Stomach (tissue), 4 donors: Measurements from ENCODE around the gene AGAP3.

Source experiments
- CTCF ChIP-seq, 7 experiments: fragments of 450-650 bp in 4 of 7; fragments of 200-600 bp in 3 of 7; sonication (generic) in 3 of 7; IDR thresholded peaks; one replicate each; pipeline ENCODE4 v1.5.1; 2016 to 2019; ENCODE audit warnings: antibody characterized with exemption in 7 of 7, control low read depth in 2 of 7, mild to moderate bottlenecking in 1 of 7
- EP300 ChIP-seq: sonication (generic); formaldehyde crosslinking; IDR thresholded peaks from one replicate; pipeline ENCODE4 v1.6.1; 2017; ENCODE audit warnings: antibody characterized with exemption
- POLR2A ChIP-seq, 4 donors: fragments of 450-650 bp; IDR thresholded peaks; one replicate each; pipeline ENCODE4 v1.6.1; 2016; ENCODE audit warnings: antibody characterized with exemption in 4 of 4, control low read depth in 2 of 4, mild to moderate bottlenecking in 1 of 4, moderate library complexity in 1 of 4
- POLR2AphosphoS5 ChIP-seq, 3 donors: sonication (generic); formaldehyde crosslinking; IDR thresholded peaks; one replicate each; pipeline ENCODE4 v1.6.1; 2016; ENCODE audit warnings: antibody characterized with exemption in 3 of 3

- TF ChIP-seq CTCF (IDR thresholded peaks at IDR 0.05), result peak in 3 of 7 experiments; percentile 7 to 20 (median 17)
- TF ChIP-seq POLR2AphosphoS5 (IDR thresholded peaks at IDR 0.05), result peak in 1 of 3 donors; percentile 17
- no peak for TF ChIP-seq POLR2A (IDR thresholded peaks at IDR 0.05)
- TF ChIP-seq EP300, result no peak
These were observed 9.2 kb upstream of the AGAP3 start for GRCh38 chr7:151076863-151077704.
